ENCODE data around the gene NFIC.
"Not testable (repeated sequence)": the region's sequence is repeated elsewhere in the genome, so short reads cannot be mapped to it uniquely, and the experiment has no call there.

Gene NFIC

DNA sequence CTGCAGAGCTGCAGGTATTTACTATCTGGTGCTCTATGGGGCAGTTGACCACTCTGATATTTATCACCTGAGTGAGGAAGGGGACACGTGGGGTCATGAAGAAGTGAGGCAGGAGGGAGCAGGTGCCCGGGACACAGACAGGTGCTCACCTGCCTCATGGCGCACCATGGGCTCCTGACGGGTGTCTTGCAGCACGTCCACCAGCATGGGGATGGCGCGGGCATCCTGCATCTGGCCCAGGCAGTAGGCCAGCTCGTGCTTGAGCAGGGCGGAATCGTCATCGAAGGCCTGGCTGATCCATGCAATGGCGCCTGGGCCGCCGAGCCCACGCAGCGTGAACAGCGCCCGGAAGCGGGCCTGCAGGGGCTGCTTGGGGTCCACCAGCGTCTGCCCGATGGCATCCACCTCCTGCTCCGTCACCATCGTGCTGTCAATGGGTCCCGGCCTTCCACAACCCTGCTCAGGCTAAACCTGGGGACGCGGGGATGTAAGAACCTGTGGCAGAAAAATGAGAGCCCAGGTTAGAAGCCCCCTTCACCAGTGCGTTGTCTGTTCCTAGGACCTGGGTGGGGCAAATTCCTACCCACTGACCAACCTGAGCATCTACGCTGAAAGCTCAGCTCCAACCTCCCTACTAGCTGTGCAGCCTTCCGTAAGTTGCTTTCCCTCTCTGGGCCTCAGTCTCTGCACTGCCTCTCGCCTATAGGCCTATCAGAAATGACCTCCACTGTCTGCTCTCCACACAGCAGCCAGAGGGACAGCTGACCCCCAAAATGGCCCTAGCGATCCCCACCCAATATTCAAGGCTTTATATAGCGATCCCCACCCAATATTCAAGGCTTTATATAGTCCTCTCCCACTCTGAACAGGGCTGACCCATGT lies 130.2 kb downstream of the NFIC start:
- no peak for DNase-seq

DNA sequence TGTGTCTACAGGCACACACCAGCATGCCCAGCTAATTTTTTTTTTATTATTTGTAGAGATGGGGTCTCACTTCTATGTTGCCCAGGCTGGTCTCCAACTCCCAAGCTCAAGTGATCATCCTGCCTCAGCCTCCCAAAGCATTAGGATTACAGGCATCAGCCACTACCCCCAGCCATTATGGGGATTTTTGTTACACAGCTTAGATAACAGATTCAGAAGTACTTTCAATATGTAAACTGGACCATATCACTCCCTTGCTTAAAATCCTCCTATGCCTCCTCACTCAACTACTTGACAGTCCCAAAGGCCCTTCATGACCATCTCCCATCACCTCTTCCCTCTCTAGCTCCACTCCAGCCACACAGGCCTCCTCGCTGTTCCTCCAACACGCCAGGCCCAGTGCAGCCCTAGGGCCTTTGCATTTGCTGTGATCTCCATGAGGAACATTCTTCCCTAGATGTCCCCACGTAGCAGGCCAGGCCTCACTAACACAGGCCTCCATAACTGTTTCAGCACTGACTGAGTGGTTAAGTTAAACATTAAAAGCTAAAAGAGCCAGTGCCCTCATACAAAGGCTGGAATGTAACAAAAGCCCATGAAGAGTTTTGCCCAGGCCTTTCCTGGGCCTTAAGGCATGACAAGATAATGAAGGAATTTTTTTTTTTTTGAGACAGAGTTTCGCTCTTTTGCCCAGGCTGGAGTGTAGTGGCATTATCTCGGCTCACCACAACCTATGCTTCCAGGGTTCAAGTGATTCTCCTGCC lies 131.6 kb downstream of the NFIC start:
- DNase-seq = no peak

DNA sequence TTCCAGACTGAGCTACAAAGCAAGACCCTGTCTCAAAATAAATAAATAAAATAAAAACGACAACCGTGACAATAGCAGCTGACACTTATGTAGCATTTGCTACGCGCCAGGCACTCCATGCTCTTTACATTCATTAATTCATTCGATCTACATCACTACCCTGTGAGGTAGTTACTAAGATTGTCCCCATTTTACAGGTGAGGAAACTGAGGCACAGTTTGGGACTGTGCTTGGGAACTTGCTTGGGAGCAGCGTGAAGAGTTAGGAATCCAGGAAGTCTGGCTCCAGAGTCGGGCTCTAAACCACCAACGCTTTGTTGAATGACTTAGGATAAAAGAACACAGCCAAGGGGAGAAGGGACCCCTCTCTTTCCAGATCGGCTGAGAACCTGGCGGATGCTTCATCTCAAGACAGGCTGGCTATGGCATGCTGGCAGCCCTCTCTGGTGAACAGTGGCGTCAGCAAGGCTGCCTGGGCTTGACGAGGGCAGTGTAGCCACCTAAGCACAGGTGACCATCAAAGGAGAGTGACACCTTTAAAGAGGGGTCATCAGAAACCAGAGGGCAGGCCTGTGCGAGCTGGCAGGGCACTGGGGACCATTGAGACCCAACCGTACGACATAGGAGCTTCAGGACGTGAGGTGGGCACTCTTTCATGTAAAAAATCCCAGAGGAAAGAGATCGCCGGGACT lies 133.5 kb downstream of the NFIC start:
- no peak for DNase-seq

DNA sequence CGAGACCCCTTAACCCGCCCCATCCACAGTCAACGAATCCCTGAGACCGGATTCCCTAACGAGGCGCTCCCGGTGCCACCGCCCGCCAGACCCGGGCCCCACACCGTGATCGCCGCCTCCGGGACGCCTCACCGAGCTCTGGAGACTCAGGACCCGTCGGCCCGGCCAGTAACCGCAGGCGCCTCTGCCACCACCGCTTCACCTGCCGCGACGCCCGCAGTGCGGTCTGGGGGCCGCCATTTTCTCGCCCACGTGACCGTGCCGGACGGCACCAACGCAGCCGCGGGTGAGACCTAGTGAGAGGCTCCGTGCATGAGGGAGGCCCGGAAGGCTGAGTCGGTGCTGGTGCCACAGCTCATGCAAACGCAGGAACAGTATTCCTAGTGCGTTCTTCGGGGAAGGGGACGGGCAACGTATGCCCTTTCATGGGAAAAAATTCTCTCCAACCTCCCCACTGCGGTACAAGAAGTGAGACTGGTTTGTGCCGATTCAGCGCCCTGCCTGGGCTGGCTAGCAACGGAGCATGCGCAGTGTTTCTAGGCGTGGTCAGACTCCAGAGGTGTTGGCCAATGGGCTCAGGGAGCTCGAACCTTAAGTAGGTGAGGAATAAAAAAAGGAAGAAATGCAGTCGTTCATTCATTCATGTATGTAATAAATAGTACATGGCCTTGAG lies 134.2 kb downstream of the NFIC start, which contains the start of gene DOHH:
TSS of gene DOHH (minus strand) at position 246 of the 673 bp plus-strand sequence. CDS start 3,860 bp downstream, outside the sequence.
- peak; percentile 89 to 99 (median 91) for DNase-seq

DNA sequence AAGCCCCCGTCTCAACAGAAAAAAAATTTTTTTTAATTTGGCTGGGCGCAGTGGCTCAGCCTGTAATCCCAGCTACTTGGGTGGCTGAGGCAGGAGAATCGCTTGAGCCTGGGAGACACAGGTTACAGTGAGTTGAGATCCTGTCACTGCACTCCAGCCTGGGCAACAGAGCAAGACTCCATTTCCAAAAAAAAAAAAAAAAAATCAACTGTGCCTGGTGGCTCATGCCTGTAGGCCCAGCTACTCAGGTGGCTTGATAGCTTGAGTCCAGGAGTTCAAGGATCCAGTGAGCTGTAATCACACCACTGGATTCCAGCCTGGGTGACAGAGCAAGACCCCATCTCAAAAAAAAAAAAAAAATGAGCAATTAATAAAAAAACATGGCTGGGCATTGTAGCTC lies 135.4 kb downstream of the NFIC start:
- no peak for DNase-seq

DNA sequence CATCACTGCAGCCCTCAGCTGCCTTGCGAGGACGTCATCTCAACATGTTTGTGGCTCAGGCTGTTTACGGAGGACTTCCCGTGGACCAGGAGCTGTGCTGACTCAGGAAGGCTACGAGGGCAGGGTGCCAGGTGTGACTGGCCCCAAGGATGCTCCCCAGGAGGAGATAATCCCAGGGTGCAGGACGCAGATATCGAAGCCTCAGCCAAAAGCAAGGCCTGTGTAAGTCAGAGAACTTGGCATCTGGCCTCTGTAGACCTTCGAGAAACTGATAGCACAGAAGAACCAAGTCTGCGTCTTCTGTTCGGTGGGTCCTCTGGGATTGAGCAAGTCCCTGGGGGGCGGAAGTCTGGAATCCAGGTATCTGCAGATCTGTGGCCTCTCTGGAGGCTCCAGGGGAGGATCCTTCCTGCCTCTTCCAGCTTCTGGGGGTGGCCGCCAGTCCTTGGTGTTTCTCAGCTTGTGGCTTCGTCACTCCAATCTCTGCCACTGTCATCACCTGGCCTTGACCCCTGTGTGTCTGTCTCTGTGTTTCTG lies 136.7 kb downstream of the NFIC start:
- no peak for DNase-seq

DNA sequence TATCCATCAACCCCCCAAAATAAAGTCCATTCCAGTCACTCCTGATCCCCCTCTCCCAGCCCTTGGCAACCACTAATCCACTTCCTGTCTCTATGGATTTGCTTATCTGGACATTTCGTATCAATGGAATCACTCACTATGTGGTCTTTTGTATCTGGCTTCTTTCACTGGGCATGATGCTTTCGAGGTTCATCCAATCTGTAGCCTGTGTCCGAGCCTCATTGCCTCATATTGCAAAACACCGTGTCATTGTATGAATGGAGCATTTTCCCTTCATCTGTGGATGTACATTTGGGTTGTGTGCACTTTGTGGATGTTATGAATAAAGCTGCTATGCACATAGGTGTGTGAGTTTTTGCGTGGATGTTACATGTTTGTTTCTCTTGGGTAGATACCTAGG lies 138.4 kb downstream of the NFIC start:
- DNase-seq = no peak

DNA sequence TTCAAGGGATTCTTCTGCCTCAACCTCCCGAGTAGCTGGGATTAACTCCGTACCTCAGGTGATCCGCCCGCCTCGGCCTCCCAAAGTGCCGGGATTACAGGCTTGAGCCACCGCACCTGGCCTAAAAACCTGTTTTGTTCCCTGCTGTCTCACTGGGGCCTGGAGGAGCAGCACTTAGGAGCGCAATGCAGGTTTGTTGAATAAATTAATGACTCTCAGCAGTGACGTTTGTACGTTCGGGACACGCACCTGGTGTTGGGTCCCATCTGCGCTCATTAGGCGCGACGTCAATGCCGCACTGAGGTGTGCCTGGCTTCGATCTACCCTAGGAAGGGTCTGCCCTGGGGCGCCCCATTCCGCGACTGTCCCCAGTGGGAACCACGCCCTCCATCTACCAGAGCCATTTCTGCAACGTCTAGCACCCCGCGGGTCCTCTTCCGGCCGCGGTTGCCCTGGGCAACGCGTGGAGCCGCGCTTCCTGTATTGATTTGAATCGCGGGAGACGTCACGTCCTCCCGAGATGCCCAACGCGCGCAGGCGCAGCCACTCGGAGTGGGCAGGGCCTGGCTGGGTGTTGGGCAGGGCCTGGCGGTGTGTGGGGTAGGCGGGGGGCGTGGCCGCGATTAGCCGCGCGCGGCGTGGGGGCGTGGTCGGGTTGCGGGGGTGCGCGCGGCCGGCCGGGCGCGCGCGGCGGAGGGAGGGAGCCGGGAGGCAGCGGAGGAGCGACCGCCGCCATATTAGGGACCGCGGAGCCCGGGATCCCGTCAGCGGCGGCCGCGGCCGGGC lies 139.4 kb downstream of the NFIC start, which contains the start of gene FZR1:
TSS of gene FZR1 (plus strand) at position 714 of the 786 bp plus-strand sequence. CDS start 16,679 bp downstream, outside the sequence.
- peak; percentile 98 to 100 (median 99) for DNase-seq

DNA sequence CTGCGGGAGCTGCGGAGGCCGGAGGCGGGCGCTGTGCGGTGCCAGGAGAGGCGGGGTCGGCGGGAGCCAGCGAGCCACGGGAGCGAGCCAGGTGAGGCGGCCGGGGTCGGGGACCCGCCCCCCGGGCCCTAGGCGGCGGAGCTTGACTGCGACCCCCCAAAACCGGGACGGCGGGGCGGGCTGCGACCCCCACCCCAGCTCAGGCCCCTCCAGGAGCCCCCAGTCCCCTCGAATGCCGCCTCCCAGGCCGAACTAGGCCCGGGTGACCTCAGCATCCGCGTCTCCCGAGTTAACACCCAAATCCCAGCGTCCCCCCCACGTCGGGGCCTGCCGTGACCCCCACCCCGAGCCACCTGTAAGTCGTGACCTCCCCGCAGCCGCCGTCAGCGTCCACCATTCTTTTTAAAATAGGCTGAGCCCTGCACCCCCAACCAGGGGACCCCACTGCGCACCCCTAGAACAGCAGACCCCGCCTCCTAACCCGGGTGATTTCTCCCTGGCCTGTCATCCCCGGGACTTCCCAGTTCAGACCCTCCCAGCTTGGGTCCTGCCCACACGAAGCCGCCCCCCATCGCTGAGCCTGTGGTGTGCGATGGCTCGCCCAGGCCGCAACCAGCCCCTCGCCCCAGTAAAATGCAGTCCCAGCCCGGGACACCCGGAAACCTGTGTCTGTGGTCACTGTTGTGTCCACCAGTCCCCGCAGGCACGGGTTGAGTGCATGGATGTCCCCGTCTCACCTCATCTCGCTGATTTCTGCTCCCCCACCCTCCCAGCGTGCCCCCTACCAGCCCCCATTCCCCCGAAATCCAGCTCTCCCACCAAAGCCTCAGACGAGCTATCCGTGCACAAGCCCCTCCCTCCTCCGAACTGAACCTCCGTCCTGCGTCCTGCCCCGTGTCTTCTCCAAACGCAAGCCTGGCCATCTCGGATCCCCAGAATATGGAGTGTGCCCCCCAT lies 140.3 kb downstream of the NFIC start:
- DNase-seq = peak in 4 of 6 experiments; percentile 31 to 52 (median 44)

DNA sequence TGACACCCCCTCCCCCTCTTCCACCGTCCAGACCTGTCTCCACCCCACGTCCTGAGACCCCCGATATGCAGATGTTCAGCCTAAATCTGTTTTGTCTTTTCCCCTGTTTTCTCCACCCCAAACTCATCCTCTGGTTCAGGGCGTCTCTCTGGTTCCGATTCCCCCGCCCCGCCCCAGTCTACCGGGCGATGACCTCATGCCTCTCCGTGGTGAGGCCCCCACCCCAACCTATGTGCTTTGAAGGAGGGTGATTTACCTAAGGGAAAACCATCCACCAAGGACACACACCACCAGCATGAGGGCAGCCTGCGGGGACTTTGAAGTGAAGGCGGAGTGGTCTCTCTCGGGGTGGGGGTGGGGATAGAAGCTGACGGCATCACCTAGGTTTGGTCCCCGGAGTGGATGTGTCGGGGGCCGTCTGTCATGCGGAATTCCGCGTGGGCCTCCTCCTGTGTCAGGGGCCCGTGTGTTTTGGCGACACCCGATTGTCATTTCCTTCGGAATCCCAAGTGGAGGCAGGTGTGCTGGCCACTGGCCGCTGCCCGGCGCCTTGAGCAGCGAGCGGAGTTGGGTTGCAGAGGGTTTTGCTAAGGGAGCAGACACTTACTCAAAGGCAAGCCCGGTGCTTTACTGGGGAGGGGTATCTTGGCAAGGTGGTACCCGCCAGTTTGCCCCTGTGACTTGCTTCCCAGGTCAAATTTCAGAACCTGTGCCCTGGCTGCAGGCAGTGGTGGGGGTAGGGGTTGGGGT lies 141.2 kb downstream of the NFIC start:
- peak in 4 of 6 experiments; percentile 13 to 23 (median 18) for DNase-seq

DNA sequence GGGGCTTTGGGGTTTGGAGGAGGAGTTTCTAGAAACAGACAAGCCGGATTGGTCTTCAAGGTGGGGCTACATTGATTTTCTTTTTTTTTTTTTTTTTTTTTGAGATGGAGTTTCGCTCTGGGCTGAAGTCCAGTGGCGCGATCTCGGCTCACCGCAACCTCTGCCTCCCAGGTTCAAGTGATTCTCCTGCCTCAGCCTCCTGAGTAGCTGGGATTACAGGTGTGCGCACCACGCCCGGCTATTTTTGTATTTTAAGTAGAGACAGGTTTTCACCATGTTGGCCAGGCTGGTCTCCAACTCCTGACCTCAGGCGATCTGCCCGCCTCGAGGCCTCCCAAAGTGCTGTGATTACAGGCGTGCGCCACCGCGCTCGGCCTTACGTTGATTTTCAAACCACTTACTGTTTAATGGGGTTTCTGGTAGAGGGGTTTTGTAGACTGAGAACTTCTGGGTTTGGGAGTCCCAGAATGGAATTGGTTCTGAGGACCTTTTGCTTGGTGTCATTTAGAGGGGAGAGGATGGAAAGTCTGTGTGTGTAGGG lies 141.8 kb downstream of the NFIC start:
- DNase-seq = not testable (repeated sequence)

DNA sequence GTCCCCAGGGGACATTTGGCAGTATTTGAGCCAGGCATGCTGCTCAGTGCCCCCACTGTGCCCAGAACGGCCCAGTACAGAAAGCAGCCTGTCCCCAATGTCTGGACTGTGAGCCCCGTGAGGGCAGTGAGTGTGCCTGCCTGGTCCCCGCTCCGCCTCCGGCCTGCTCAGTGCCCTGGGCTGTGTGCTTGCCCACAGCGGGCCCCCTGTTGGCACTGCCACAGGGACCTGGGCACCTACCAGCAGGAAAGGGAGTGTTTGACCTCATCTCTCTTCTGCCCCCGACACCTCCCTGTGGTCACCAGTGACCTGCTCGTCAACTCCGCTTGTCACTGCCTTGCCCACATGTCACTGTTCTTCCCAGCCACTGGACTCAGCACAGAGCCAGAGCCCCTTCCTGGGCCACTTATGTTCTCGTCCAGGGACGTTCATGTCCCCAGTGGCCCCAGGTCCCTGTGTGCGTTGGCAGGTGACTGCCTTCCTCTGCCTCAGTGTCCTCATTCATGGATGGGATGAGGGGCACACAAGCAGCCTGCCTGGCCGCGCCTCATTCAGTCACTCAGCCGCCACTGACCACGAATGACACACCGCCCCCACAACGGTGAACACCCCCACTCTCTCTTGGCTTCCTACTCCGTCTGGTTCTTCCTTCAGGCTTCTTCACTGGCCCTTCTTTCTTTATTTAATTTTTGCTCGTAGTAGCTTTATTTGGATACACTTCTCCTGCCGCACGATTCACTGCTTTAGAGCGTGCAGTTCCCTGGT lies 142.6 kb downstream of the NFIC start:
- no peak for DNase-seq

DNA sequence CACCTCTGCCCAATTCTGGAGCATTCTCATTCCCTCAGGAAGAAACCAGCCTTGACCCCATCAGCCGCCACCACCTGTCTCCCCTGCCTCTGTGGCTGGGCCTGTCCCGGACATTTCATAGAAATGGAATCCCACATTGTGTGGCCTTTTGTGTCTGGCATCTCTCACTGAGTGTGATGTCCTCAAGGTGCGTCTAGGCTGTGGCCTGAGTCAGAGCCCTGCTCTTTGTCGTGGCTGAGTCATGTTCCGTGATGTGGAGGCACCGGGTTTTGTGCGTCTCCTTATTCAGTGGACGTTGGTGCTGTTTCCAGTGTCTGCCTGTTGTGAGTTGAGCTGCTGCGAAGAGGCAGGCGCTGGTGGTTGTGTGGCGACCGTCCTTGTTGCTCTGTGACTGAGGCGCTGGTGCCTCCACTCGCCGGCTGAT lies 143.2 kb downstream of the NFIC start:
- no peak for DNase-seq

DNA sequence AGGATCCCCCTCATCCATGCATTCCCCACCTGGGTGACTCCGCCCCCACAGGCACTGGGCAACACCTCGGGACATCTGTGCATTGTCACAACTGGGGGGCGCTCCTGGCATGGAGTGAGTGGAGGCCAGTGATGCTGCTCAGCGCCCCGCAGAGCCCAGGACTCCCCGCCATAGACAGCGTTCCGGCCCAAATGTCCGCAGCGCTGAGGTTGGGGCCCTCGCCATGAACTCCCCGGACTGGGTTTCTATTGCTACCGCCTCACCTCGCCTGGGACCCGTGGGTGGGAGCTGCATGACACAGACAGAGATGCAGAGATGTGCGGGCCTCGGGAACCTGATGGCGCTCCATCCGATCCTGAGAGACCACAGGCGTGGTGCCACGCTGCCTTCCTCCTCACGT lies 144.3 kb downstream of the NFIC start:
- DNase-seq = no peak

DNA sequence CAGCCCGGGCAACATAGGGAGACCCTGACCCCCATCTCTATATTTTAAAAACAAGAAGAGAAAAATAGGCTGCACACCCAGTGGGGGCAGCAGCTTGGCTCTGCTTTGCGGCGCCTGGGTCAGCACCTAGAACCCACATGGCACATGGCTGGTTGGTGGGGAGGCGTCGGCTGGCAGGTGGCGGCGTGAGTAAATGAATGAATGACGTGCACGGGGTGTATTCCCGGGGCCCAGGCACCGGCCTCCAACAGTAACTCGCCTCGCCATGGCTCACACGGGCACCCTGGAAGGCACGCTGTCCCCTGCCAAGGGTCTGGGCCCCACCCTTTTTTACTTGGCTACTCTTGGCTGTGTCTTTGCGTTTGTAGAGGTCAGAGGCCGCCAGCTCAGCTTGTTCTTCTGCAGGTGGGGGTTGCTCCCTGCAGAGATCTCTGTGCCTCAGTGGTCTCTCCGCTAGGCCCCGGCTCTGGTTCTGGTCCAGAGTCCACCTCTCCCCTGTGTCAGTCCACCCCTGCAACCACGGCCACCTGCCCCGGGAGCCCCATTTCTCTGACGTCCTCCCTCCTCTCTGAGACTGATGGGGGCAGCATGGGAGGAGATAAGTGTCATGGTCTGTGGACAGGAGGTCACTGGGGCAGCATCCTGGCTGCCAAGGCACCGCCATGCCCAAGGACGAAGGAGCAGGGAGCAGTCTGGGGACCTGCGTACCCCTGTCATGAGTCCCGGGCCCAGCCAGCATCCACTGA lies 145.3 kb downstream of the NFIC start:
- no peak for DNase-seq

DNA sequence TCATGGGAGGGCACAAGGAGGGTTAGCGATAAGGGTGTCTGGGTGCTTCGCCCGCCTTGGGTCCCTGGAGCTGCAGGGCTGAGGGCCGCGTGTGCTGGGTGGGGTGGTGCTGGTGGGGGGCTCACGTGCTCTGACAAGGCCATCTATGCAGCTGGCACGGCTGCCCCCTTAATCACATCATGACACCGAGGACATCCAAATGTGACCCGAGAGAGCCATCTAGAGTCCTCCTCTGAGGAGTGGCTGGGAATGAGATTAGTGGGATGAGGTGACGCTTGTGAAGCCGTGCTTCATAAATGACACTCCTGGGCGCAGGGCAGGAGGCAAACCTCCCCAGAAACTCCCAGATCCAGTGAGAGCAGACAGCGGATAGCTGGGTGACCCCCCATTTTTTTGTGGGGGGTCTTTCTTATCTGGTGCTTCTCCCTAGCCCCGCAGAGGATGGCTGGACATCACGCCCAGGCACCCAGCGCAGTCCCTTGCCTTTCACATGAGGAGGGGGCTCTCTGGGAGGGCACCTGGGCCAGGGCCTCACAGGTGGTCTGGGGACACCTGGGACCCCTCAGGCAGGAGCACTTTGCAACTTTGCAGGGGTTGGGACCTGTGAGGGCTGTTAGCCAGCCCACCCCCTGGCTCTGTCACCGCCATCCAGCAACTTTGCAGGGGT lies 146.3 kb downstream of the NFIC start:
- no peak for DNase-seq
